Endothelial cell of umbilical vein (primary cell): ENCODE results near the gene GPR78. TPM values are rescaled to one million over a fixed set of nuclear protein-coding genes. Genes with fewer than 3 reads are reported as not detected.

Experiments
- BruUV-seq: library from RNA; stranded (reverse); fragments of 400-500 nt; replicated peaks from 2 replicates; lab custom pipeline; 2021; lab: Mats Ljungman, UMichigan
- CTCF ChIA-PET: fragments of 300-600, 350-600 bp; sonication (Branson Sonifier 250); formaldehyde crosslinking; loops from one replicate; lab custom pipeline; 2021; ENCODE audit warnings: antibody characterized with exemption, inconsistent platforms; lab: Charles Lee
- POLR2A ChIA-PET: fragments of 300-600, 350-600 bp; sonication (Branson Sonifier 250); formaldehyde crosslinking; loops from one replicate; lab custom pipeline; 2021; ENCODE audit warnings: antibody characterized with exemption, inconsistent platforms; lab: Charles Lee
- DNase-seq: peaks from one replicate; pipeline ENCODE4 v3.0.0-alpha.2; 2011; ENCODE audit warnings: low read depth, low spot score
- FAIRE-seq: peaks from 2 replicates; lab custom pipeline; 2011; peaks lifted over from hg19 to GRCh38; lab: Jason Lieb, UNC
- H2AFZ ChIP-seq: 2 replicates; pipeline ENCODE4 v1.6.0; 2012; ENCODE audit warnings: low read depth, low read length, control low read depth, inconsistent platforms
- H3K27ac ChIP-seq: 2 replicates; pipeline ENCODE4 v1.5.1; 2011; ENCODE audit warnings: low read depth, mild to moderate bottlenecking, control low read depth, low read length, moderate library complexity; ENCODE audit not compliant: insufficient read depth
- H3K27me3 ChIP-seq, 2 experiments: 2 replicates each; pipeline versions ENCODE4 v1.6.0 to v1.6.1; 2011; ENCODE audit warnings: low read length in 2 of 2, mixed read lengths in 1 of 2; ENCODE audit not compliant: control insufficient read depth in 2 of 2, insufficient read depth in 2 of 2
- H3K36me3 ChIP-seq, 2 experiments: 2 replicates in 1 of 2; 3 replicates in 1 of 2; pipeline ENCODE4 v1.5.1; 2011; ENCODE audit warnings: low read length in 2 of 2, mild to moderate bottlenecking in 1 of 2, moderate library complexity in 1 of 2; ENCODE audit not compliant: control insufficient read depth in 2 of 2, insufficient read depth in 2 of 2; ENCODE audit errors: extremely low read depth in 1 of 2
- H3K4me1 ChIP-seq: 3 replicates; pipeline ENCODE4 v1.5.1; 2011; ENCODE audit warnings: mild to moderate bottlenecking, low read length; ENCODE audit not compliant: control insufficient read depth, insufficient read depth; ENCODE audit errors: extremely low read depth
- H3K4me2 ChIP-seq: 2 replicates; pipeline ENCODE4 v1.6.1; 2011; ENCODE audit warnings: low read length, control low read depth, mixed read lengths; ENCODE audit not compliant: insufficient read depth
- H3K4me3 ChIP-seq, 3 experiments: fragments of 200-600 bp in 1 of 3; sonication (generic), shearing (Covaris generic) in 1 of 3; replicated peaks in 1 of 3; 2 replicates each; pipeline ENCODE4 v1.5.1; 2011 to 2016; ENCODE audit warnings: control low read depth in 3 of 3, low read length in 3 of 3, mild to moderate bottlenecking in 2 of 3, inconsistent platforms in 1 of 3, low read depth in 1 of 3, moderate library complexity in 1 of 3; ENCODE audit not compliant: insufficient read depth in 1 of 3
- H3K79me2 ChIP-seq: 2 replicates; pipeline ENCODE4 v1.6.0; 2012; ENCODE audit warnings: low read length, inconsistent platforms; ENCODE audit not compliant: control insufficient read depth, insufficient read depth
- H3K9ac ChIP-seq: replicated peaks from 2 replicates; pipeline ENCODE3; 2011; ENCODE audit warnings: low read length, control low read depth; ENCODE audit not compliant: insufficient read depth; ENCODE audit errors: extremely low read depth
- H3K9me1 ChIP-seq: replicated peaks from 3 replicates; pipeline ENCODE4 v1.6.0; 2011; ENCODE audit warnings: mild to moderate bottlenecking, low read length; ENCODE audit not compliant: control insufficient read depth, insufficient read depth; ENCODE audit errors: extremely low read depth
- H3K9me3 ChIP-seq: replicated peaks from 2 replicates; pipeline ENCODE4 v1.5.1; 2012; ENCODE audit warnings: low read length, inconsistent platforms; ENCODE audit not compliant: control insufficient read depth, insufficient read depth
- H4K20me1 ChIP-seq: replicated peaks from 2 replicates; pipeline ENCODE3; 2011; ENCODE audit warnings: mild to moderate bottlenecking, low read length; ENCODE audit not compliant: control insufficient read depth, insufficient read depth; ENCODE audit errors: extremely low read depth
- CTCF ChIP-seq, 2 donors: IDR thresholded peaks; 1 replicate in 1 of 2; 2 replicates in 1 of 2; pipeline ENCODE4 v1.5.1; 2011; ENCODE audit warnings: low read length in 2 of 2, mild to moderate bottlenecking in 2 of 2, moderate library complexity in 2 of 2, control low read depth in 1 of 2, inconsistent platforms in 1 of 2, low read depth in 1 of 2; ENCODE audit not compliant: insufficient read depth in 1 of 2; ENCODE audit errors: extremely low read depth in 1 of 2
- EZH2 ChIP-seq: IDR thresholded peaks from 2 replicates; pipeline ENCODE4 v1.6.1; 2012; ENCODE audit warnings: borderline replicate concordance, low read depth, mild to moderate bottlenecking, moderate library complexity, low read length, inconsistent platforms; ENCODE audit not compliant: severe bottlenecking
- FOS ChIP-seq: IDR thresholded peaks from 2 replicates; pipeline ENCODE4 v1.6.1; 2011; ENCODE audit warnings: mild to moderate bottlenecking, low read length, moderate library complexity, borderline replicate concordance; ENCODE audit not compliant: insufficient read depth
- GATA2 ChIP-seq: IDR thresholded peaks from 2 replicates; pipeline ENCODE4 v1.7.0; 2011; ENCODE audit warnings: low read depth, mild to moderate bottlenecking, moderate library complexity, mixed read lengths, low read length; ENCODE audit not compliant: insufficient read length, insufficient read depth
- JUN ChIP-seq: IDR thresholded peaks from 2 replicates; pipeline ENCODE4 v1.6.1; 2011; ENCODE audit warnings: borderline replicate concordance, low read depth; ENCODE audit not compliant: insufficient read length, insufficient read depth
- MAX ChIP-seq: IDR thresholded peaks from 2 replicates; pipeline ENCODE4 v1.6.1; 2011; ENCODE audit not compliant: insufficient read depth, insufficient read length
- MYC ChIP-seq: IDR thresholded peaks from one replicate; pipeline ENCODE4 v1.6.1; 2011; ENCODE audit warnings: mild to moderate bottlenecking, low read depth, low read length
- POLR2A ChIP-seq: IDR thresholded peaks from 2 replicates; pipeline ENCODE4 v1.6.1; 2012; ENCODE audit warnings: low read depth, mild to moderate bottlenecking, control low read depth, low read length
- POLR2AphosphoS5 ChIP-seq: IDR thresholded peaks from 2 replicates; pipeline ENCODE4 v1.6.1; 2012; ENCODE audit warnings: low read depth, mild to moderate bottlenecking, control low read depth, low read length, moderate library complexity; ENCODE audit not compliant: insufficient read depth
- dilution Hi-C: fragments of 300-500 bp; cut with MboI; formaldehyde crosslinking; loops from one replicate; pipeline ENCODE4 v1.15.0; 2019; ENCODE audit warnings: low sequenced_read_pairs; ENCODE audit not compliant: extremely low pct_ligation_motif_present
- intact Hi-C: fragments of 100-400 bp; cut with micrococcal nuclease; formaldehyde crosslinking; loops from one replicate; pipeline ENCODE4 v1.10.0; 2022
- polyA plus RNA-seq, 4 experiments: library from polyadenylated mRNA; depleted of rRNA in 3 of 4; stranded (reverse) in 3 of 4; unstranded in 1 of 4; fragments of >200 nt; gene quantifications; 2 replicates each; pipeline versions ENCODE4 v1.2.1 to v1.2.3, GENCODE V29; 2011 to 2012; ENCODE audit warnings: missing spikeins in 1 of 4
- total RNA-seq: library from RNA; stranded (reverse); gene quantifications from 2 replicates; pipeline ENCODE4 v1.2.3, GENCODE V29; 2021

Gene GPR78
- total and polyA plus RNA-seq, 2 donors (not counting 3 experiments of a cell fraction or from before 2014, with no cell fraction given): not detected

GRCh38 chr4:8597319-8597718, 17.1 kb downstream of the GPR78 start:
- H3K4me1 ChIP-seq: no peaks in the 10 kb centered on the region
- intact Hi-C loops: loop anchor here (10.0 kb wide), 1 partner anchor 333 kb away; the partner anchor contains the start of gene HTRA3
- no peaks in the 10 kb centered on the region for H3K9me1 ChIP-seq
- H3K9me3 ChIP-seq: no peaks in the 10 kb centered on the region
- DNase-seq (no peak), FAIRE-seq (no peak)
- peaks cover 15 to 16% of the 10 kb centered on the region in 2 experiments for H3K27me3 ChIP-seq
- H3K36me3 ChIP-seq: no peaks in the 10 kb centered on the region
- TF ChIP-seq JUN (no peak), FOS (no peak), POLR2A (no peak), EZH2 (no peak), POLR2AphosphoS5 (no peak), GATA2 (no peak), MYC (no peak), MAX (no peak), CTCF (IDR thresholded peaks at IDR 0.05; ENCODE audit: extremely low read depth in 1 of 2, insufficient read depth in 1 of 2, low read depth in 1 of 2, low read length in 2 of 2) (no peak)
- no TSS peak for BruUV-seq
- dilution Hi-C loops: no loop called here
- no peaks in the 10 kb centered on the region for H4K20me1 ChIP-seq
- H2AFZ ChIP-seq: no peak overlapping the region
- ChIA-PET CTCF (interaction anchor here (2.1 to 2.2 kb wide), 2 partner anchors 9 to 129 kb away, joined by 15 to 16 read pairs; no protein-coding TSS in a partner anchor), POLR2A (no interaction called here)
- H3K4me3 ChIP-seq: no peak overlapping the region
- H3K79me2 ChIP-seq: no peaks in the 10 kb centered on the region
- H3K27ac ChIP-seq: no peak overlapping the region
- no peak overlapping the region for H3K4me2 ChIP-seq
- no peak overlapping the region for H3K9ac ChIP-seq
